Stimulated activated CD8-positive, alpha-beta memory T cell treated with anti-CD3 and anti-CD28 coated beads, Interleukin-12 subunit alpha, Interleukin-12 subunit beta, amount 100 ng/mL, for 24 hours (primary cell): ENCODE data around the gene COA6.
"Not testable (repeated sequence)": the region's sequence is repeated elsewhere in the genome, so short reads cannot be mapped to it uniquely, and the experiment has no call there.

Experiments
- DNase-seq: peaks from one replicate; pipeline ENCODE4 v3.0.0-alpha.2; 2020; ENCODE audit errors: extremely low read depth

COA6 gene, protein sequence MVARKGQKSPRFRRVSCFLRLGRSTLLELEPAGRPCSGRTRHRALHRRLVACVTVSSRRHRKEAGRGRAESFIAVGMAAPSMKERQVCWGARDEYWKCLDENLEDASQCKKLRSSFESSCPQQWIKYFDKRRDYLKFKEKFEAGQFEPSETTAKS

DNA sequence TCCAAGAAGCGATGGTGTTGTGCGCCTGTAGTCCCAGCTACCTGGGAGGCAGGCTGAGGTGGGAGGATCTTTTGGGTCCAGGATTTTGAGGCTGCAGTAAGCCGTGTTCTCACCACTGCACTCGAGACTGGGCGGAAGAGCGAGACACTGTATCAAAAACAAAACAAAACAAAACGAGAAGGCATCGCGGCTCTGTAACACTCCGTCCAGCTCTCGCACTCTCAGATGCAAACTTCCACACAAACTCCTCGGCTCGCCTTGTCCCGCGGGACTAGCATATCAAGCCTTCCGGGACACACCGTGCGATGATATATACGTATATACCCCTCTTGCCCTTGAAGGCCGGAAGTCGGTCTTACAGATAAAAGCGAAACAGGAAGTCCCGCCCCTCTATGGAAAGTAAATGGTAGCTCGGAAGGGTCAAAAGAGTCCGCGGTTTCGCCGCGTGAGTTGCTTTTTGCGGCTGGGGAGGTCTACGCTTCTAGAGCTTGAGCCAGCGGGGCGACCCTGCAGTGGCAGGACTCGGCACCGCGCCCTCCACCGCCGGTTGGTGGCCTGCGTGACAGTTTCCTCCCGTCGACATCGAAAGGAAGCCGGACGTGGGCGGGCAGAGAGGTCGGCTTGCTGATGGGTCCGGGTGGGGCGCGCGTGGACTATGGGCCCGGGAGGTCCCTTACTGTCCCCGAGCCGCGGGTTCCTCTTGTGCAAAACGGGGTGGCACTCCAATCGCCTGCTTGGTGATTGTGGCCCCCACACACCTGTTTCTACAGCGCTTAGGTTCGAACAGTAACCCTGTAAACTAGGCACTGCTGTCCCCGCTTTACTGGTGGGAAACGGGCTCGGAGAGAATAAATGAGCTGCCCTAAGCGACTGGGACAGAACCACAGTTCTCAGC lies at the start of gene COA6:
COA6 (plus strand) TSS at position 393 of the 895 bp plus-strand sequence; CDS start at position 404, 11 bp downstream.
- DNase-seq, result peak; percentile 81

DNA sequence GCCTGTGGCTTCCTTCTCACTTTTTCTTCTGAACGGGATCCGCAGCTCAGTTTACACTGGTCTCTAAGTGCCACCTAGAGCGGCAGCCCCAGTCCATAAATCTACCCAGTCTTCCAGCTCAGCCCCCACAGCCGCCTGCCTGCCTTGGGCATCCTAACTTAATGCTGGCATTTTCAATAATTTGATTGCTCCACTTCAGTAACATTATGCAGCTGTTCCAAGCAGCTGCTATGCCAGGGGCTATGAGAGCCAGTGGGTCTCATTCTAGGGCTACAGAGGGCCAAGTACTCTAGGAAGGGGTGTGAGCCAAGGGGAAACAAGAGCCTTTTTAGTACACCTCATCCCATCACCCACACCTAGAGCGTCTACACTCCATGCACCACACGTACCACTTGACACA lies 48.4 kb upstream of the COA6 start:
- no peak for DNase-seq

DNA sequence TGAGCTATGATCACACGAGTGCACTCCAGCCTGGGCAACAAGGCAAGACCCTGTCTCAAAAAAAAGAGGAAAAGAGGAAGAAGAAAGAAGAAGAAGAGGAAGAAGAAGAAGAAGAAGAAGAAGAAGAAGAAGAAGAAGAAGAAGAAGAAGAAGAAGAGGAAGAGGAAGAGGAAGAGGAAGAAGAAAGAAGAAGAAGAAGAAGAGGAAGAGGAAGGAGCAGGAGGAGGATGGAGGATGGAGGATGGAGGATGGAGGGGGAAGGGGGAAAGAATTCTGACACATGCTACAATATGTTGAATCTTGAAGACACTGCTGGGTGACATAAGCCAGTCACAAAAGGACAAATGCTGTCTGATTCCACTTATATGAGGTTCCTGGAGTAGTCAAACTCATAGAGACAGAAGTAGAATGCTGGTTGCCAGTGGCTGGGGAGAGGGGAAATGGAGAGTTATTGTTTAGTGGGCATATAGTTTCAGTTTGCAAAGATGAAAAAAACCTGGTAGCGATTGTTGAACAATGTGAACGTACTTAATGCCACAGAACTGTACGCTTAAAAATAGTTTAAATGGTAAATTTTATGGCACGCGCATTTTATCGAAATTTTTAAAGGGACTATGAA lies 47.3 kb upstream of the COA6 start:
- DNase-seq, result no peak

DNA sequence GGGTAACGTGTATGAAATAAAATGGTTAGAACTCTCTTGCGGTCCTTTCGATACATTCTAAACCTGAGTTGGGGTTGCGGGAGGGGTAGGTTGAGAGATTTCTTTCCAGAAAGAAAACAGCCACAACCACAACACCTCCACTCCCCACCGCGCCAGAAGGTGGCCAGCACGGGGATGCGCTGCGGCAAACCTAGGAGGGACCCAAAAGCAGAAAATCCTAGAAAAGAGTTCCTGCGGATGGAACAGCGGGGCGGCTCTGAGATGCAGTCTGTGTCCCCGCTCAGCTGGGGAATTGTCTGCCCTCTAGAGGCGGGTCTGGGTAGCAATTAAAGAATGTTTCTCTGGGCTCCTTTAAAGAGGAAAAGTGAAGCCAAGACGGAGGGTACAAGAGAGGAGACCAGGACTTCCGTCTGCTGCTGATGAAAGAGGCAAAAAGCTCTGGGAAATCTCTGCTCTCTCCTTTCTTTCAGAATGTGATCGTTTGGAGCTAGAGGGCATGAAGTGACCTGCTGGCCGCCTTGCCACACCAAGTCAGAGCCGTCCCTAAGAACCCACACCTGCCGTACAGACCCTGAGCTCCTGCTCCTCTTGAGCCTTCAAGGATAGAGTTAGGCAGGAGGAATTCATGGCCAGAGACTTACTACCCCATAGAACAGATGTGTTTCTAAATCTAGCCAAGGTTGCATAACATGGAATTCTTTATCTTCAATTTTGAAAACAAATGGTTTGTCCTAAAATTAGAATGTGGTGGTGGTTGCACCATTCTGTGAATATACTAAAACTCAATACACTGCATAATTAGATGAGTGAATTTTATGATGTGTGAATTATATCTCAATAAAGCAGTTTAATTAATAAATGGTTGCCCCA lies 46.5 kb upstream of the COA6 start:
- DNase-seq, result no peak

DNA sequence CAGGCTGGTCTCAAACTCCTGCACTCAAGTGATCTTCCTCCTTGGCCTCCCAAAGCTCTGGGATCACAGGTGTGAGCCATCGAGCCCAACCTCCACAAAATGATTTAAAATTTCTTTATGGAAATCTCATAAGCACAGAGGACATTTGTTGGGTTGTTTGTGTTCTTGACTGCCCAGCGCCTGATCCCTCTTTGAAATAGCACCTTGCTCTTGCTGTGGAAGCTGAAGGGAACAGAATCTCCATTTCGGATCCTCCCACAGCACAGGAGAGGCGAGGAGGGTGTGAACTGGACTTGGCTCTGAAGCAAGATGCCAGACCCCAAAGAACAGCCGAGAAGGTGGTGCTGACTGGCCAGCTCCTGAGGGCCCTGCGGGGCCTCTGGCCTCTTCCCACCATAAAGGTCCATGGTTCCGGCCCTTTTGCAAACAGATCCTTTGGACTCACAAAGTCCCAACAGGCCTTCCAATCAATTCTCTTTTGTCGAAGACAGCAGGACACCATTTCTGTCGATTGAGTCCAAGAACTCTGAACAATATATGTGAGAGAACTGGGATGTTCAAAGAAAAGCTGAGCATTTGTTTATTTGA lies 45.6 kb upstream of the COA6 start:
- no peak for DNase-seq

DNA sequence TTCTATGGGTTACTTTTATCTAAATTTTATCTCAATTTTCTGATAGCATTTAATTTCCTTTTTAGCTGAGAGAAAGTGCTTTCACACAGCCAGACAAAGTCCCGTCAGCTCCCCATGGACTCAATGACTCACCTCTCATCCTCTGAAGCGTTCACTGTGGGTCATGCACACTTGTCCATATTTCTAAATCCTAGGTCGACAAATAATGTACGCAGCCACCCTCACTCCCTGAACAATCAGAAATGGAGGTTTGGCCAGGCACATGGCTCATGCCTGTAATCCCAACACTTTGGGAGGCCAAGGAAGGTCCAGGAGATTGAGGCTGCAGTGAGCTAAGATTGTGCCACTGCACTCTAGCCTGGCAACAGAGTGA lies 42.4 kb upstream of the COA6 start:
- DNase-seq, result no peak

DNA sequence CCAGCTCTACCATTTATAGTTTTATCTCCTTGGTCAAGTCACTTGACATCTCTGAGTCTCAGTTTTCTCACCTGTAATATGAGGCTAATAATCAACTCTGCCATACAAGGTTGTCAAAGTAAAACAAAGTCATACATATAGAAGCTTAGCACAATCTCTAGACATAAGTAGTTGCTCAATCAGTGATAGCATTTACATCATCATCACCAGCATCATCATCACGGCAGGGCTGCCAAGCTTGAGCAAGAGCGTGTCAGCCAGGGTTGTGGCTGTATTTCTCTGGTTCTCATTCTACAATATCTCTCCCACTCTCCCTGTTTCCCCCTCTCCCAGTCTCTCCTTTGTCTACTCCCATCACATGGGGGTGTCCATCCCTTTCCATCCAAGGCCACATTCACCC lies 41.7 kb upstream of the COA6 start:
- DNase-seq, result no peak

DNA sequence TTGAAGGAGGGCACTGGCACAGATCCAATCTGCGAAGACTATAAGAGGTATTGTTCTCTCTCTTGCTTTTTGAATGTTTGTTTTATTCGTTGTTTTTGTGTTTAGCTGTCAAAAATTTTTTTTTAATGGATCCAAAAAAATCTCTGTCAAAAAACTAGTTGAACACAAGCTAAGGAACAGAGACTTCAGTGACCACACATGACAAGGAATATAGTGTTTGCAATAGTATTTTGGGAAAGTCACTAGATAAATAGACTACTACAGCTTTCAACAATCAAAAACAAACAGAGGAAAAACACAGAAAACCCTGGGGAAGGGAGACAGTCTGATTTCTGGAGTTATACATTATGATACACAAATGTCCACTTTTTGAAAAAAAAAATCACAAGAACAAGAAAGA lies 36.9 kb upstream of the COA6 start:
- no peak for DNase-seq

DNA sequence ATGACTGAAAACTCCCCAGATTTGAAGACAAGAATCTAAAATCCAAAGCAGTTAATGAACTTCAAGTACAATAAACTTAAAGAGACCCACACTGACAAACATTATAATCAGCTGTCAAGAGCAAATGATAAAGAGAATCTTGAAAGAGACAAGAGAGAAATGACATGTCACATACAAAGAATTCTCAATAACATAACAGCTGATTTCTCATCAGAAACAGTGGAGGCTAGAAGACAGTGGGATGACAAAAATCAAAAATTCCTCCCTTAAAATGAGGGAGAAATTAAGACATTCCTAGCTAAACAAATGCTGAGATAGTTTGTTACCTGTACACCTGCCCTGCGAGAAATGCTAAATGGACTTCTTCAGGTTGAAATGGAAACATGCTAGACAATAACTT lies 36.0 kb upstream of the COA6 start:
- no peak for DNase-seq

DNA sequence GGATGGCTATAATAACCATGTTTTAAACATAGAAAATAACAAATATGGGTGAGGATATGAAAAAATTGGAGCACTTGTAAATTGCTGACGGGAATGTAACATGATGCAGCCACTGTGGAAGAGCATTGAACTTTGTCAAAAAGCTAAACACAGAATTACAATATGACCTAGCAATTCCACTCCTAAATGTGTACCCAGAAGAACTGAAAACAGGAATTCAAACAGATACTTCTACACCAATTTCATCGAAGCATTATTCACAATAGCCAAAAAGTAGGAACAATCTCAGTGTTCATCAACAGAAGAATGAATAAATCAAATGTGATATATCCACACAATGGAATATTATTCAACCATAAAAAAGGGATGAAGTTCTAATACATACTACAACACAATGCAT lies 32.7 kb upstream of the COA6 start:
- no peak for DNase-seq

DNA sequence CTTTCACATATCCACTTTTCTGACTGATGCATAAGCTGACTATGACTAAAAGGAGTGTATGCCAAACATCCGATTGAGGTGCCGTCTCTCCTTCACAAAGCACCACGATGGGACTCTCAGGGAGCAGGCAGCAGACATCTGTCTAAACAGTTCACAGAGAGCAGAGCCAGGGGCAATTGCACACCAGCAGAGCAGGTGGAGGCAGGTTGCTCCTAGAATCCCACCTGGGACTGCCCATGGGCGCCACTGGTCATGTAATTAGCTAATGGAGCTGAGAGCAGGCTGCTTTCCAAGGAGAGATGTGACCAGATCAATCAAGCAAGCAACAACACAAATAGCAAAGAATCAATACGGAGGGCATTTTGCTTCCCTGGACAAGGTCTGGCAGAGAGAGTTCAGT lies 30.5 kb upstream of the COA6 start:
- no peak for DNase-seq

DNA sequence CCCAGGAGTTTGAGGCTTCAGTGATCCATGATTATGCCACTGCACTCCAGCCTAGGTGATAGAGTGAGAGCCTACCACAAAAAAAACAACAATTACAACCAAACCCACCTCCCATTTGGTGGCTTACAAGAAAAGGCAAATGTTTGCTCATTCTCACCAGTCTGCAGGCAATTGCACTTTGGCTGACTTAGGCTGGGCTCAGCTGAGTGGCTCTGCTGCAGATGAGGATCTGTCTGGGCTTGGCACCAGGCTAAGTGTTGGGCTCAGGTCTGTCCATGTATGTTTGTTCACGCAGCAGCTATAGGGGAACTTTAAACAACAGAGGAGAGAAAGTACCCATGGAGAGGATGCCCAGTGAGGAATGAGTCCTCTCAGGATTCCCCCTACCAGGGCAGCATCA lies 28.0 kb upstream of the COA6 start:
- no peak for DNase-seq

DNA sequence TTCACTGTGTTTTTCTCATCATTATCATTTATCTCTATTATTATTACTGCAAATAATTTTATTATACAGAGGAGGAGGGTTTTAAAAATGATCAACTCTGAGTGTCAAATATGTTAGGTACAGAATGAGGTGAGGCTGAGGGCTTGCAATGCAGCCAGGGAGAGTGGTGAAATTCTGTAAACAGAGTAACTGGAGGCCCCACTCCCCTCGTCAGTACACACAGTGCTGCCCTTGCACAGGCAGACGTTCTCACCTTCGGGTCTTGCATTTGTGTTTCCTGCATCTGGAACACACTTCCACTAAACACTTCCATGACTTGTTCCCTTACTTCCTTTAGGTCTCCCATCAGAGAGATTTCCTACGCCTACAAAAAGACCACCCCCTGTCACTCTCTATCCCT lies 24.3 kb upstream of the COA6 start:
- DNase-seq, result no peak

DNA sequence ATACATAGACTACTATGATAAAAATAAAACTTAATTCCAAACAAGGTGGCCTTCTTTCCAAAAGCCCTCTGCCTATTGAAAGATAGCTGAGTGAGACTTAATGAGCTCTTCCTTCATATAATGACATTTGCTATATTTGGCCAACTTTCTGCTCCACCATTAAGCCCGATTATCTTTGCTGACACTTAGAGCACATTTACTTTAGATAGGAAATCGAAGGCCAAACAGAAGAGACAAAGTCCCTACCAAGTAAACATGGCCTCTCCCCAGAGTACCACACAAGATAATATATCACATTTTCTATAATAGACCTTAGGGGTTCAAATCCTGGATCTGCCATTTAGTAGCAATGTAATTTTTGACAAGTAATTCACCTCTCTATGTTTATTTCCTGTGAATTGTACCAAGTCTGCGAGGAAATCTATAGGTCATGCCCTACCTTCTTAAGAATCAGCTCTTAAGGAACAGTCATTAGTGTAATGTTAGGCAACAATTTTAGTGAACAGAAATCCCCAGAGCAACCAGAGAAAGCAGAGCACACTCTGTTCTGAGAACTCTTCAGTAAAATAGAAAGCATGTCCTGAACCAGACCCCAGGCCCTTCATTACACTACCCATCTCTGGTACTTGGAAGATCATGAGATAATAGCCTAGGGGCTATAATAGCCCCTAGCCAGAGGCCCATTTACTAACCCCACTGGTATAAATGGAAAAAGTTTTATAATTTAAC lies 17.3 kb upstream of the COA6 start:
- no peak for DNase-seq

DNA sequence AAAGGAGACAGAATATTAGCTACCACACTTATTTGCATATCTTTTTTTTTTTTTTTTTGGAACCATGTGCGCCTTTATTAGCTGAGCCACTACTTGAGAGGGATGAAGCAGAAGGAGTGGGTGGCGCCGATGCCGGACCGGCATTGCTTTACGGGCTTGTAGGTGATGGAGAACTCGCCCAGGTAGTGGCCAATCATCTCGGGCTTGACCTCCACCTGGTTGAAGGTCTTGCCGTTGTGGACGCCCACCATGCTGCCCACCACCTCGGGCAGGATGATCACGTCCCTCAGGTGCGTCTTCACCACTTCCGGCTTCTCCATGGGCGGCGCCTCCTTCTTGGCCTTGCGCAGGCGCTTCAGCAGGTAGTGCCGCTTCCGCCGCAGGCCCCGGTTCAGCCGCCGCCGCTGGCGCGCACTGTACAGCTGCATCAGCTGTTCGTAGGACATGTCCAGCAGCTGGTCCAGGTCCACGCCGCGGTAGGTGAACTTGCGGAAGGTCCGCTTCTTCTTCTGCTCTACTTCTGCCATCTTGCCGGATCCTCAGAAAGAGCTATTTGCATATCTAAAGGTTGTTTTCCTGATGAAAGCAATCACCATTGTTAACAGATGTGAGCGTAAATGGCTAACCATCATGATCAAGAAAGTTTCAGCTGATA lies 16.5 kb upstream of the COA6 start:
- DNase-seq, result not testable (repeated sequence)

DNA sequence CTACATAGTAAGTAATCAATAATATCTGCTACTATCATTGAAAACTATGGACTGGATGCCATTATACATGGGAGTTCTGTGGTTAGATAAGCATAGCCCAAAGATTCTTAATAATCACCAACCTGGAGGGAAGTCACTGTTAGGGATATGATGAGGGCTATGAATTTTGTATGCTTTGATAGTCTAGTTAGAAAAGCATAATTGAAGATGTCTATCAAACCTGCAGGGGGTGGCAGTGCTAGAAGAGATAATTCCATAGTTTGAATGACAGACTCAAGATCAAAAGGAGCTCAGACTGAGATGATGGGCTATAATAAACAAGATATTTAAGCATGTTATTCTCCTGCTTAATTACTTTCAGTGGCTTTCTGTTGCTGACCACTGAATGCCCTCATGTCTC lies 15.4 kb upstream of the COA6 start:
- DNase-seq, result no peak

DNA sequence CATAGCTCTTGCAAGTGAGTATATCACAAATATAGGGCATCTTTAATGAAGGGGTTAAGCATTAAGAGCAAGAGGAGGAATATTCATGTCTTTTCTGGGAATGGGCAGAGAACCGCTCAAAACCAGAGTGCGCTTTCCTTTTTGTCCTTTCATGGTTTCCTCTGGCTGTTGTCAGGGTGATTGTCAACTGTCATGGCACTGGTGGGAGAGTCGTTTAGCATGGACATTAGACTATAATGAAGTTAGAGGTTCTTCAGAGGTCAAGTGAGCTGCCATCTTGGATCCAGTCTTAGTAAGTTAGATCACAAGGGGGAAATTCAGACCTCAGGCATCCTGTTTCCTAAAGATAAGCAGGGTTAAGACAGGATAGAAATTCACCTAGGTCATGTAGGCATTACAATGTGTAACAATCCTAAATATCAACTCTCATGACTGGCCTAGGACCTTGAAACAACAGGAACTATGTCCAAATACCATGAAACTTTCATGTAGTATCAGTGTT lies 12.1 kb upstream of the COA6 start:
- DNase-seq, result no peak

DNA sequence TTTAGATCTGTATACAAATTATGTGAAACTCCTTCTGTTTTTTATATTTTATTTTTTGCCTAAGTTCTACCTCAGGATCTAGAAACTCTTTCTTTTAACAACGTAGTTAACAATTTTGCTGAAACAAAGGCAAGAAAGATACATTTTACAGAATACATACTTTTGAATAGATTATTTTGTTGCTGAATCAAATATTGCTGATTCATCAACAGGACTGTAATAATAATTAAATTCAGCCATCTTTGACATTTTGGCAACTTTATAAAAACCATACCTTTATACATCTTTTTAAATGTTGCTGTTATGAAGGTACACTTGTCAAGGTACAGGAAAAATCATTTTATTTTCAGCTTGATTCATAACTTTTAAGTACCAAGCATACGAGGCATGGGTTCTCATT lies 10.7 kb upstream of the COA6 start:
- DNase-seq, result no peak

DNA sequence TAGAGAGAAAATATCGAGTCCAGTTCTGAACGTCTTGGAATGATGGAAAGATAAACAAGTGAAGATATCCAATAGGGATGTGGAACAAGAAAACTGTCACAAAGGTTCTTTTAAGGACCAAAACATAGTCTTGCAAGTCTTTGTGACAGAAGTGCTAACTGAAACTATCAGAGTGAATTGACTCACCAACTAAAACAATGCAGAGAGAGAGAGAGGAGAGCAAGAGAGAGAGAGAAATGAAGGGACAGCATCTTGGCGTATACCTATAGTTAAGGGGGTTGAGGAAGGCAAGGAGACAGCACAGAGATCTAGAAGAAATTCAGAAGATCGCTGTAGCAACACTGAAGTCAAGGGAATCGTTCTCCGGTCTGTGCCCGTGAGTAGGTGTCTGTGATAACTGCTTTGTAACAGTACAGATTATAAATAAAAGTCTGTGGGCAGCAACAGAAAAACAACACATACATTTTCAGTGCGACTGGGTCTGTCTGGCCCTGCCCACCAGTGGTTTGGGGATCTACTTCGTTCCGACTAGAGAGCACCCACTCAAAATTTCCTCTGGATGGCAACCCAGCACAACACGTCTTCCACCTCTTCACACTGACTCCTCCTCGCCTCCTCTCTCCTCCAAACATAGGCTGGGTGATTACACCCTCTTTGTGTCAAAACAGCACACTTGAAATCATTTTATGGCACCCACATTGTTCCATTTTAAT lies 4.8 kb upstream of the COA6 start:
- DNase-seq, result no peak

DNA sequence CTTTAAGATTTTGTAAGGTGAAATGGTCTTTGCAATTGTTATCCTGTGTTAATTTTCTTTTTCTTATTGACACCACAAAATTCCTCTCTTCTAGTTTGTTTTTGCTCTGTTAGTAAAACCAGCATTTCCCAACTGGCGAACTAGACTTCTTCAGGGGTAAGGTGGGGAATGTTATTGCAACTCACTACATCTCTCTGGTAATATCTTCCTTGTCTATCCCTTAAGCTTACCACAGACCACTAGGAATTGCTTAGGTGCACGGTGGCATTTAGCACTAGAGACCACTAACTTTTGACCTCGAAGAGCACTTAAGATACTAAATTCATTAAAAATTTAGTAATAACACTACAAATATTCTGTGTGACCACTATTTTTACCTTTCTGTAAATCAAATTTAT lies 4.2 kb upstream of the COA6 start:
- DNase-seq, result no peak
